K562 (cell line): ENCODE data around the gene TLN1. TPM values are rescaled to one million over a fixed set of nuclear protein-coding genes. Genes with fewer than 3 reads are reported as not detected.

Experiments
- ATAC-seq: fragments of 200-7000 bp; cut with Tn5 transposase; 3 replicates; pipeline ENCODE4 v1.9.1; 2020; ENCODE audit warnings: moderate library complexity
- BruUV-seq: library from RNA; stranded (reverse); fragments of 400-500 nt; replicated peaks from 2 replicates; lab custom pipeline; 2021; lab: Mats Ljungman, UMichigan
- CTCF ChIA-PET: fragments of 300-600 bp; formaldehyde crosslinking; extraction: SDS; loops from one replicate; lab custom pipeline; 2021; ENCODE audit warnings: low intra/inter-chr PET ratio; lab: Yijun Ruan, JAX
- POLR2A ChIA-PET: fragments of 300-600, 350-650 bp; sonication (Branson Sonifier 250); formaldehyde crosslinking; extraction: SDS; loops from one replicate; lab custom pipeline; 2021; ENCODE audit warnings: antibody characterized with exemption, inconsistent platforms; lab: Yijun Ruan, JAX
- DNase-seq, 4 experiments: peaks; one replicate each; pipeline versions ENCODE4 v3.0.0 to v3.0.0-alpha.2; 2011 to 2018; ENCODE audit warnings: low spot score in 3 of 4, mixed read lengths in 3 of 4; ENCODE audit errors: extremely low read depth in 1 of 4
- FAIRE-seq: peaks from 2 replicates; lab custom pipeline; 2011; peaks lifted over from hg19 to GRCh38; lab: Jason Lieb, UNC
- H2AFZ ChIP-seq: 2 replicates; pipeline ENCODE4 v1.6.0; 2011; ENCODE audit warnings: low read depth, low read length, control low read depth, inconsistent platforms
- H3K27ac ChIP-seq: fragments of 200-600 bp; 3 replicates; pipeline ENCODE4 v1.8.0; 2011; ENCODE audit warnings: low read depth, mild to moderate bottlenecking, control low read depth, inconsistent platforms, low read length, moderate library complexity, mixed read lengths; ENCODE audit errors: extremely low read depth
- H3K27me3 ChIP-seq, 2 experiments: fragments of 300-600 bp in 1 of 2; 2 replicates in 1 of 2; 3 replicates in 1 of 2; pipeline versions ENCODE4 v1.6.0 to v1.8.0; 2011; ENCODE audit warnings: inconsistent platforms in 2 of 2, low read length in 2 of 2, mild to moderate bottlenecking in 1 of 2, mixed read lengths in 1 of 2, moderate library complexity in 1 of 2; ENCODE audit not compliant: control insufficient read depth in 2 of 2, insufficient read depth in 2 of 2
- H3K36me3 ChIP-seq: fragments of 300-600 bp; 3 replicates; pipeline ENCODE4 v1.8.0; 2011; ENCODE audit warnings: mild to moderate bottlenecking, low read length, inconsistent platforms; ENCODE audit not compliant: control insufficient read depth, insufficient read depth
- H3K4me1 ChIP-seq, 2 experiments: fragments of 200-600 bp in 1 of 2; replicated peaks in 1 of 2; 2 replicates in 1 of 2; 3 replicates in 1 of 2; pipeline versions ENCODE4 v1.5.1 to v1.8.0; 2011; ENCODE audit warnings: inconsistent platforms in 2 of 2, low read length in 2 of 2, mild to moderate bottlenecking in 1 of 2, mixed read lengths in 1 of 2, moderate library complexity in 1 of 2; ENCODE audit not compliant: control insufficient read depth in 2 of 2, insufficient read depth in 2 of 2
- H3K4me2 ChIP-seq: 2 replicates; pipeline ENCODE4 v1.6.1; 2011; ENCODE audit warnings: low read length, control low read depth, inconsistent platforms, mixed read lengths; ENCODE audit not compliant: insufficient read depth
- H3K4me3 ChIP-seq: fragments of 200-600 bp; sonication (generic), shearing (Covaris generic); 2 replicates; pipeline ENCODE4 v1.5.1; 2016; ENCODE audit warnings: control low read depth, inconsistent platforms
- H3K79me2 ChIP-seq: fragments of 200-600 bp; 3 replicates; pipeline ENCODE4 v1.8.0; 2011; ENCODE audit warnings: low read length, inconsistent platforms; ENCODE audit not compliant: control insufficient read depth, insufficient read depth
- H3K9ac ChIP-seq, 2 experiments: 2 replicates each; pipeline versions ENCODE4 v1.6.0 to v1.6.1; 2011; ENCODE audit warnings: low read depth in 2 of 2, low read length in 2 of 2, control low read depth in 1 of 2, inconsistent platforms in 1 of 2, mild to moderate bottlenecking in 1 of 2, mixed read lengths in 1 of 2; ENCODE audit not compliant: insufficient read depth in 1 of 2
- H3K9me1 ChIP-seq: one replicate; pipeline ENCODE4 v1.6.0; 2011; ENCODE audit warnings: inconsistent platforms, mild to moderate bottlenecking, low read length, moderate library complexity; ENCODE audit not compliant: control insufficient read depth, insufficient read depth
- H3K9me3 ChIP-seq: replicated peaks from 2 replicates; pipeline ENCODE4 v1.5.1; 2011; ENCODE audit warnings: low read depth, low read length, inconsistent platforms; ENCODE audit not compliant: control insufficient read depth, insufficient read depth
- H4K20me1 ChIP-seq: replicated peaks from 2 replicates; pipeline ENCODE4 v1.6.1; 2011; ENCODE audit warnings: low read length, inconsistent platforms, mixed read lengths; ENCODE audit not compliant: control insufficient read depth, insufficient read depth
- C11orf30 ChIP-seq: fragments of 450-650 bp; IDR thresholded peaks from 2 replicates; pipeline ENCODE4 v1.6.1; 2016; ENCODE audit warnings: low read depth, mild to moderate bottlenecking
- CBX5 ChIP-seq: IDR thresholded peaks from 2 replicates; pipeline ENCODE4 v1.6.1; 2014; ENCODE audit warnings: low read depth, borderline replicate concordance
- CEBPG ChIP-seq, 3 experiments: fragments of 200-800 bp in 1 of 3; sonication (Bioruptor generic) in 1 of 3; sonication (generic) in 1 of 3; formaldehyde crosslinking in 1 of 3; IDR thresholded peaks in 2 of 3; conservative IDR thresholded peaks in 1 of 3; 2 replicates each; pipeline versions ENCODE4 v1.6.1 to v1.8.0; 2016 to 2022; ENCODE audit warnings: missing compliant biosample characterization in 2 of 3, missing genetic modification characterization in 2 of 3, mild to moderate bottlenecking in 1 of 3, missing genetic modification reagents in 1 of 3
- FOSL1 ChIP-seq: fragments of 200-800 bp; sonication (Bioruptor generic); conservative IDR thresholded peaks from 2 replicates; pipeline ENCODE4 v1.6.1; 2016; ENCODE audit warnings: missing genetic modification characterization, missing compliant biosample characterization
- FOXO4 ChIP-seq: fragments of 450-650 bp; formaldehyde crosslinking; IDR thresholded peaks from 2 replicates; pipeline ENCODE4 v1.4.0; 2020; ENCODE audit warnings: mild to moderate bottlenecking, moderate library complexity
- FOXP1 ChIP-seq: sonication (generic); formaldehyde crosslinking; IDR thresholded peaks from 2 replicates; pipeline ENCODE4 v1.8.0; 2022; ENCODE audit warnings: mild to moderate bottlenecking, missing genetic modification reagents
- MAFF ChIP-seq: IDR thresholded peaks from 2 replicates; pipeline ENCODE4 v1.6.1; 2012; ENCODE audit warnings: low read length, improper control_type of control experiment
- MAFG ChIP-seq: fragments of 450-650 bp; conservative IDR thresholded peaks from 2 replicates; pipeline ENCODE4 v1.6.1; 2016; ENCODE audit warnings: missing genetic modification characterization, missing compliant biosample characterization
- MAFK ChIP-seq: IDR thresholded peaks from 2 replicates; pipeline ENCODE4 v1.6.1; 2011; ENCODE audit warnings: low read length, improper control_type of control experiment
- NR3C1 ChIP-seq: sonication (generic); formaldehyde crosslinking; IDR thresholded peaks from 2 replicates; pipeline ENCODE4 v1.8.1; 2022; ENCODE audit warnings: missing genetic modification reagents
- NUFIP1 ChIP-seq: fragments of 450-650 bp; IDR thresholded peaks from 2 replicates; pipeline ENCODE4 v1.6.1; 2018; ENCODE audit not compliant: partially characterized antibody
- PRDM10 ChIP-seq: fragments of 450-650 bp; IDR thresholded peaks from 2 replicates; pipeline ENCODE4 v1.6.1; 2018; ENCODE audit not compliant: partially characterized antibody
- ZNF316 ChIP-seq: fragments of 450-650 bp; IDR thresholded peaks from 2 replicates; pipeline ENCODE4 v1.6.1; 2016
- ZNF431 ChIP-seq: sonication (generic); formaldehyde crosslinking; IDR thresholded peaks from 2 replicates; pipeline ENCODE4 v1.8.0; 2022; ENCODE audit warnings: mild to moderate bottlenecking, missing genetic modification reagents
- WGBS: fragments of 100-300 bp; shearing (Covaris generic); methylation state at CpG from one replicate; pipeline ENCODE4 v1.1.6; 2016; ENCODE audit warnings: low coverage, mixed read lengths; ENCODE audit not compliant: insufficient coverage; ENCODE audit errors: missing lambda C conversion rate; 5-methylcytosine and 5-hydroxymethylcytosine counted together
- in situ Hi-C: fragments of 300-500 bp; cut with MboI; formaldehyde crosslinking; loops from 4 replicates; pipeline ENCODE4 v1.15.0; 2018; ENCODE audit warnings: inconsistent platforms, mixed read lengths
- intact Hi-C: fragments of 100-400 bp; cut with micrococcal nuclease; formaldehyde crosslinking; loops from 2 replicates; pipeline ENCODE4 v1.14.2; 2022
- polyA plus RNA-seq, 8 experiments: library from polyadenylated mRNA; depleted of rRNA in 4 of 8; stranded (reverse) in 5 of 8; unstranded in 3 of 8; fragments of >200 nt; fragmentation: Nextera tagmentation in 2 of 8; fragmentation: Illumina TruSeq in 1 of 8; extraction: Ambion mirVana in 2 of 8; extraction: Trizol in 1 of 8; gene quantifications; 2 replicates each; pipeline versions ENCODE4 v1.2.1 to v1.2.3, GENCODE V29; 2011 to 2014; ENCODE audit warnings: inconsistent platforms in 1 of 8, missing spikeins in 1 of 8
- total RNA-seq, 7 experiments: library from RNA; depleted of rRNA in 6 of 7; stranded (reverse); fragments of >200 nt in 6 of 7; fragmentation: Illumina TruSeq in 2 of 7; extraction: Trizol in 2 of 7; gene quantifications; 2 replicates each; pipeline versions ENCODE4 v1.2.1 to v1.2.3, GENCODE V29; 2011 to 2021; ENCODE audit warnings: low replicate concordance in 1 of 7

The TLN1 gene
- total and polyA plus RNA-seq, 9 of the 15 experiments (the other 6 are each of a cell fraction or from before 2014, with no cell fraction given): 3.6 to 240 (median 54.8) TPM

DNA sequence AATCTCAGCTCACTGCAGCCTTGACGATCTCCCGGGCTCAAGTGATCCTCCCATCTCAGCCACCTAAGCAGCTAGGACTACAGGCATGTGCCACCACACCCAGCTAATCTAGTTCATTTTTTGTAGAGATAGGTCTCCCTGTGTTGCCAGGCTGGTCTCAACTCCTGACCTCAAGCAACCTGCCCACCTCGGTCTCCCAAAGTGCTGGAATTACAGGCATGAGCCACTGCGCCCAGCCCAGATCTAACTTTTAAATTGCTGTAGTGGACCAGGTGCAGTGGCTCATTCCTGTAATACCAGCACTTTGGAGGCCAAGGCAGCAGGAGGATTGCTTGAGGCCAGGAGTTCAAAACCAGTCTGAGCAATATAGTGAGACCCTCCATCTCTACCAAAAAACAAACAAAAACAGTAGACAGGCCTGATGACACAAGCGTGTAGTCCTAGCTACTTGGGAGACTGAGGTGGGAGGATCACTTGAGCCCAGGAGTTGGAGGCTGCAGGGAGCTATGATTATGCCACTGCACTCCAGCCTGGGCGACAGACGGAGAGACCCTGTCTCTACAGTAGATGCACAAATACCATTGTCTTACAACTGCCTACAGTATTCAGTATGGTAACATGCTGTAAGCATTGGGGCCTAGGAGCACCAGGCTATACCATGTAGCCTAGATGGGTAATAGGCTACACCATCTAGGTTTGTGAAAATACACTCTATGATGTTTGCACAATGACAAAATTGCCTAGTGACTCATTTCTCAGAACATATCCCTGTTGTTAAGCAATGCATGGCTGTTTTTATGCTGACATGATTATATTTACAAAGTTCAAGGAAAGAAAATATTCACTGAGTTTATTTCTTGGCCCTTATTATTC lies 79.8 kb downstream of the TLN1 start:
- DNase-seq: no peak
- H3K9me3 ChIP-seq: no peaks in the 10 kb centered on the region
- H3K36me3 ChIP-seq: no peaks in the 10 kb centered on the region
- no peak overlapping the region for H3K9ac ChIP-seq
- CTCF ChIA-PET: no interaction called here
- no peak overlapping the region for H3K4me2 ChIP-seq
- H4K20me1 ChIP-seq: no peaks in the 10 kb centered on the region
- no peaks in the 10 kb centered on the region for H3K9me1 ChIP-seq
- no peak for FAIRE-seq
- no TSS peak for BruUV-seq
- H3K4me1 ChIP-seq: peaks cover 24 to 34% of the 10 kb centered on the region in 2 experiments
- H3K4me3 ChIP-seq: no peak overlapping the region
- no peak overlapping the region for H2AFZ ChIP-seq
- intact Hi-C loops: no loop called here
- 54% methylated on average over 5 of the region's 7 CpGs for WGBS
- no peaks in the 10 kb centered on the region for H3K79me2 ChIP-seq
- H3K27me3 ChIP-seq: no peaks in the 10 kb centered on the region
- in situ Hi-C loops: no loop called here
- H3K27ac ChIP-seq: no peak overlapping the region
- ATAC-seq: no peak
- POLR2A ChIA-PET: interaction anchor here (0.6 to 0.7 kb wide), 3 partner anchors 13 to 807 kb away, joined by 3 read pairs; no protein-coding TSS in a partner anchor
- TF ChIP-seq ZNF316 (peak; percentile 88), ZNF431 (CRISPR knock-in tag) (no peak), NUFIP1 (no peak), MAFG (tag) (peak; percentile 47), PRDM10 (peak; percentile 60), C11orf30 (peak; percentile 82), FOXP1 (CRISPR knock-in tag) (no peak), MAFF (peak; percentile 52; the same call in 1 of the 2 replicates), FOSL1 (tag) (peak; percentile 43), NR3C1 (CRISPR knock-in tag) (no peak), FOXO4 (CRISPR knock-in tag) (no peak), MAFK (peak; percentile 55; the same call in 1 of the 2 replicates), CEBPG (CRISPR knock-in tag; IDR thresholded peaks at IDR 0.05) (no peak), CEBPG (tag; conservative IDR thresholded peaks at IDR 0.05 in 1 of 2, IDR thresholded peaks at IDR 0.05 in 1 of 2) (peak in 1 of 2 experiments; percentile 64; a peak in 1 of 4 replicates), CBX5 (no peak)
